ENCODE results near the gene MAPK9. TPM values are rescaled to one million over a fixed set of nuclear protein-coding genes. Genes with fewer than 3 reads are reported as not detected.
A peak's percentile ranks its signal among the peaks of the same experiment; 100 is the strongest.

MAPK9 gene
- total RNA-seq, 1 donor from 2014 or later, result 31.8 TPM

GRCh38 chr5:180334176-180334575 lies 42.3 kb upstream of the MAPK9 start:
- no peaks in the 10 kb centered on the region for H3K9me3 Mint-ChIP-seq (ENCODE audit: unreplicated experiment)
- no peaks in the 10 kb centered on the region for H3K27me3 Mint-ChIP-seq (ENCODE audit: unreplicated experiment)
- H3K36me3 Mint-ChIP-seq (ENCODE audit: unreplicated experiment), result peaks cover 43% of the 10 kb centered on the region
- no peak for DNase-seq (ENCODE audit: extremely low spot score, unreplicated experiment)
- H3K27ac Mint-ChIP-seq (ENCODE audit: unreplicated experiment), result peak overlapping the region; percentile 69
- no peak overlapping the region for H3K4me3 Mint-ChIP-seq (ENCODE audit: unreplicated experiment)
- TF ChIP-seq CTCF (IDR thresholded peaks at IDR 0.05), result no peak
- peaks cover 53% of the 10 kb centered on the region for H3K4me1 Mint-ChIP-seq (ENCODE audit: unreplicated experiment)

- Mint-ChIP-seq H3K36me3 (ENCODE audit: unreplicated experiment) (peaks cover 46% of the 10 kb centered on the region), H3K27ac (ENCODE audit: unreplicated experiment) (peak overlapping the region; percentile 69), H3K4me1 (ENCODE audit: unreplicated experiment) (peaks cover 56% of the 10 kb centered on the region), H3K9me3 (ENCODE audit: unreplicated experiment) (no peaks in the 10 kb centered on the region), H3K27me3 (ENCODE audit: unreplicated experiment) (no peaks in the 10 kb centered on the region), H3K4me3 (ENCODE audit: unreplicated experiment) (peak overlapping the region; percentile 27)
- DNase-seq (ENCODE audit: extremely low spot score, unreplicated experiment), result no peak
- no peak for TF ChIP-seq CTCF (IDR thresholded peaks at IDR 0.05)
These were observed 41.8 kb upstream of the MAPK9 start for GRCh38 chr5:180333661-180334060.

- Mint-ChIP-seq H3K36me3 (ENCODE audit: unreplicated experiment) (peaks cover 41% of the 10 kb centered on the region), H3K4me1 (ENCODE audit: unreplicated experiment) (peaks cover 57% of the 10 kb centered on the region), H3K27me3 (ENCODE audit: unreplicated experiment) (no peaks in the 10 kb centered on the region), H3K4me3 (ENCODE audit: unreplicated experiment) (no peak overlapping the region), H3K9me3 (ENCODE audit: unreplicated experiment) (no peaks in the 10 kb centered on the region), H3K27ac (ENCODE audit: unreplicated experiment) (peak overlapping the region; percentile 69)
- TF ChIP-seq CTCF (IDR thresholded peaks at IDR 0.05), result no peak
- no peak for DNase-seq (ENCODE audit: extremely low spot score, unreplicated experiment)
These were observed 41.0 kb upstream of the MAPK9 start for GRCh38 chr5:180332861-180333260.

- H3K27ac Mint-ChIP-seq (ENCODE audit: unreplicated experiment), result peak overlapping the region; percentile 84
- TF ChIP-seq CTCF (IDR thresholded peaks at IDR 0.05), result peak; percentile 55
- no peaks in the 10 kb centered on the region for H3K27me3 Mint-ChIP-seq (ENCODE audit: unreplicated experiment)
- peak; percentile 86 for DNase-seq (ENCODE audit: extremely low spot score, unreplicated experiment)
- peaks cover 39% of the 10 kb centered on the region for H3K36me3 Mint-ChIP-seq (ENCODE audit: unreplicated experiment)
- no peak overlapping the region for H3K4me3 Mint-ChIP-seq (ENCODE audit: unreplicated experiment)
- H3K4me1 Mint-ChIP-seq (ENCODE audit: unreplicated experiment), result peaks cover 58% of the 10 kb centered on the region
- no peaks in the 10 kb centered on the region for H3K9me3 Mint-ChIP-seq (ENCODE audit: unreplicated experiment)
These were observed 40.2 kb upstream of the MAPK9 start for GRCh38 chr5:180332051-180332517.

- Mint-ChIP-seq H3K4me3 (ENCODE audit: unreplicated experiment) (peak overlapping the region; percentile 11), H3K4me1 (ENCODE audit: unreplicated experiment) (peaks cover 61% of the 10 kb centered on the region), H3K36me3 (ENCODE audit: unreplicated experiment) (peaks cover 39% of the 10 kb centered on the region), H3K27ac (ENCODE audit: unreplicated experiment) (peak overlapping the region; percentile 84), H3K9me3 (ENCODE audit: unreplicated experiment) (no peaks in the 10 kb centered on the region), H3K27me3 (ENCODE audit: unreplicated experiment) (no peaks in the 10 kb centered on the region)
- no peak for TF ChIP-seq CTCF (IDR thresholded peaks at IDR 0.05)
- peak; percentile 77 for DNase-seq (ENCODE audit: extremely low spot score, unreplicated experiment)
These were observed 39.7 kb upstream of the MAPK9 start for GRCh38 chr5:180331647-180331950.
